Measurements from ENCODE around the gene JAZF1.
"Not testable (repeated sequence)": the region's sequence is repeated elsewhere in the genome, so short reads cannot be mapped to it uniquely, and the experiment has no call there.

The JAZF1 gene

DNA sequence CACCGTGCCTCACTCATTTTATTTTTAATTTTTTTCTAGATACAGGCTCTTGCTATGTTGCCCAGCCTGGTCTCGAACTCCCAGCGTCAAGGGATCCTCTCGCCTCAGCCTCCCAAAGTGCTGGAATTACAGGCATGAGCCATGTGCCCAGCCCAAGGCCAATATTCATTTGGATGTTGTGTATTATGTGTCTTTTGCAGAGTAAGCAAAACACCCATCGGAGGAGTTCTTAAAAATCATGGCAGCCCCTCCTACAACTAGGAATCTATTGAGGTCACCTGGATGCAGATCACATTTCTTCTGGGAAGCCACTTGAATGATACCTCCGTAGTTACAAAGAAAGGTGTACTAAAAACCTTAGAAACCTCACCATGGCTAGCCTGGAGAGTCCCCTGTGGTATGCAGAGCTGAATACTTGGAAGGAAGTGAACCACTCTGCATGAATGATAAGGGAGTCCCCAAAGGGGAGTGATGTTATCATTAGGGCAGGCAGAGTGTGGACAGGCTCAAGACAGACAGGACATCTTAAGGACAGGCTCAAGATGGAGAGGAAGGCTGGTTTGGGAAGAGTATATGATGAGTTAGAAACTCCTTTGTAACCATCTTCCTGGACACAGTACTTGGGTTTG lies 254.9 kb downstream of the JAZF1 start:
- no peak for DNase-seq

DNA sequence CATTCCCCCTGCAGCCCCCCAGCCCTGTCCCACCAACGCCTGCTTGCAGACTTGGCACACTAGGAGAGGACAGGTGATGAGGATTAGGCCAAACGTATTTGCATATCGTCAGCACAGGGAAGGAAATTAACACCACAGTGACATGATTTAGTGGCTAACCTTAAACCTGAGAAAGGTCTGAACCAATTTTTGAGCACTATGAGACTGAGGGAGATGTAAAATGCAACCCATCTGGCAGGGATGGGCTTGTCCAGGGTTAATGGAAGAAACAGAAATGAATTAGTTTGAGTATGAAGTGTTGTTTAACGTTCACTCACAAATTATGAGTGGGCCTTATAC lies 257.0 kb downstream of the JAZF1 start:
- DNase-seq: no peak

DNA sequence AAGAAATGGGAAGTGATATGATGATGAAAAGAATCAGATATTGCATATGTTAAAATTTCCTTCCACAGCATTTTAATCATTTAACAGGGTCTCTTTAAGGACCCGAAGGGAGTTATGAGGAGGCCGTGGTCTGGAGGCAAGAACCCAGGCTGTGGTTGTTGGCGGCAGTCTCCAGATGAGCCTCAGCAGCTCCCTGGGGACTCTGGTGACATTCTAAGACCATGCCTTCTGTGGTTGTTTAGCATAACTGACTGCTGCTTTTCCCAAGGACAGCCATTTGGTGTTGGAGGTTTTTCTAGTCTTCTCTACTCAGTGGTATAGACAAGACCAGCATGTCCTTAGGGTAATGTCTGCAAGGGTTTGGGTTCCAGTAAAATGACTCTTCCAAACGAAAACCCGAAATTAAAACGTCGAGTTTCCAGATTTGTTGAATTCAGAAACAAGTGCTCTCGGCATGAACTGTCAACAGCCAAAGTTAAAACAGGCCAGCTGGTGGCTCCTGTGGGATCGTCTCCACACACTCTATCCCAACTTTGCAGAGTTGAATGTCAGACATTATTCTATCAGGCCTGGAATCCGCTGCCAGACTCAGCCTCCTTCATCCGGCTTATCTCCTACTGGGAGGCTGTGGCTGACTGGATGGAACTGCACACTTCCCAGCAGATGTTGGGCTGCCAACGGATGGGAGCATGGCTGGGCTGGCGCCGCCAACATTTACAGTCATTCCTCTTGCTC lies 257.5 kb downstream of the JAZF1 start:
- no peak for DNase-seq

DNA sequence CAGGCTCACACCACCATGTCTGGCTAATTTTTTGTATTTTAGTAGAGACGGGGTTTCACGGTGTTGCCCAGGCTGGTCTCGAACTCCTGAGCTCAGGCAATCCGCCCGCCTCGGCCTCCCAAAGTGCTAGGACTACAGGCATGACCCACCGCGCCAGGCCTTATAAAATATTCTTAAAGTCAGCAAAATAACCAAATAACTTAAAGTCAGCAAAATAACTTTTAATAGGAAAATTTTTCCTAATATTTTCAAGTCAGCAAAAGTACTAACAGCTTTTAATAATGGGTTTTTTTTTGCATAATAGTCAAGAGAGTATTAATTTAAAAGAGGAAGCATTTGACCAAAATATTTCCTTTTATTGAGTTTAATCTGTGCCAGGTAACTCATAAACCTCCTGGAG lies 258.2 kb downstream of the JAZF1 start:
- DNase-seq: not testable (repeated sequence)

DNA sequence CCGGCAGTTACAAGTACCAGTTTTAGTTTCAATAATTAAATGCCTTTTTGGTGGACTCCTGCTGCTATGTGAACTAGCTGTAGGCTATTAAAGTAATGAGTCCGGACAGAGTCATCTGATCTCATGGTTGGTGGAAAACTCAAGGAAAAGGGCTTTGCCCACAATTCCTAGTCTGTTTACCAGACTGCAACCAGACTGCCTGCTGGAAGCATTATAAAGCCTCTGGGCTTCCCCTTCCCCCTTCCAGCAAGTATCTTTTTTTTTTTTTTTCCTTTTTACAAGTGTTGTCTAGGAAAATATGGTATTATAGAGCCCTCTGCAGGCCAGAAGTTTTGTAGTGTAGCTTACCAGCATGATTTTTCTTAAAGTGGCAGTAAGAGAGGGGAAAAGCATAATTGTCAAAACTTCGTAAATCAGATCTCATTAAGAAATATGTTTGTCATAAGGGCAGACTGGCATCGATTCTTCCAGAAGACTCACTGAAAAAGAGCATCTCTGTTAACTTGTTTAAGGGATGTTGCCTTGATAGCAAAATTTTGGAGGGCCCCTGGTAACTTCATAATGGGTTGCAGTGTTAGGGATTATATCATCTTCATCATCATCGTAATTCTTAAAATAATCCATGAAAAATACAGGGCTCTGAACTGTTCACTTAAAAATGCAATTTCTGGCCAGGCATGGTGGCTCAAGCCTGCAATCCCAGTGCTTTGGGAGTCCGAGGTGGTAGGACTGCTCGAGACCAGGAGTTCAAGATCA lies 259.3 kb downstream of the JAZF1 start:
- DNase-seq: no peak

DNA sequence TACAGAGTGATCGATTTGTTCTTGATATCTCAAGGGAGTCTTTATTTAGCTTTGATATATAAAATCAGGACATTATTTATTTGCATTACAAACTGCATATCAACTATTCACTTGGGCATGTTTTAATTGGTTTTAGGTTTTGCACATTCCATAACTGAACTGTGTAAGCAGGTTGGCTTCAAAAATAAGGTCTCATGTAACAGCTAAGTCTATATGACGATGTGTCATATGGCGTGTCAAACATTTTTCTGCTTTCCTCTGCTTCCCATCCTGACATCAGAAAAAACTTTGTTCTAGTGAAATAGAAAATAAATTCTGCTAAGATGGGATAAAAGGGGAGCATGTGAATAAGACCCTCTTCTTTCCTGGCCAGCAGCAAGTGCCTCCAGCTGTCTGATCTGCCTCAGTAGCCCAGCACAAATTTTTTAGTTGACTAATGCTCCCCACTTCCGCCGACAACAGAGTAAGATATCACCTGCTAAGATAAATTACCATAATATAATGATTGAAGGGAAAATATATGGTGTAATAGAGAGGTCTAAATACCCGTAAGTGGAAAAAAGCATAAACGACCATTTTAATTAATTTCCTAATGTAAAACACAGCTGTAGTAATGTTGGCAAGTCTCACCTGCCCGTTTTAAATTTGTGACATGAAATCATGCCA lies 260.2 kb downstream of the JAZF1 start:
- DNase-seq: no peak

DNA sequence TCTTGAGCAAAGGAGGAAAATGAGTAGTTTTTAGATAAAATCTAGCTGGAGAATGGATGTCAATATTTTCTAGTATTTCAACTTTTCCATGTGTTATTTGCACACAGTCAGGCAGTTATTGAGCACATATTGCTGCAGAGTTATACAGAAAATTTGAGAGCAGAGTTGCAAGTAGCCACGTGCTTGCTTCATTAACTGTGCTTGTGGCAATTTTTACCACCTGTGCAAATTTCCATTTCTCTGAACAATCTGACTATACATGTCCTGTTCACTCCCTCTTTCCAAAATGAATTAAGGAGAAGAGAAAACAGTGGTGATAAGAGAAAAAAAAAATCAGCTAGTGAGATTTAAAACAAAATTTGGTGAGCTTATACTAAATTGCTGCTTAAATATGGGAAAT lies 262.1 kb downstream of the JAZF1 start:
- no peak for DNase-seq

DNA sequence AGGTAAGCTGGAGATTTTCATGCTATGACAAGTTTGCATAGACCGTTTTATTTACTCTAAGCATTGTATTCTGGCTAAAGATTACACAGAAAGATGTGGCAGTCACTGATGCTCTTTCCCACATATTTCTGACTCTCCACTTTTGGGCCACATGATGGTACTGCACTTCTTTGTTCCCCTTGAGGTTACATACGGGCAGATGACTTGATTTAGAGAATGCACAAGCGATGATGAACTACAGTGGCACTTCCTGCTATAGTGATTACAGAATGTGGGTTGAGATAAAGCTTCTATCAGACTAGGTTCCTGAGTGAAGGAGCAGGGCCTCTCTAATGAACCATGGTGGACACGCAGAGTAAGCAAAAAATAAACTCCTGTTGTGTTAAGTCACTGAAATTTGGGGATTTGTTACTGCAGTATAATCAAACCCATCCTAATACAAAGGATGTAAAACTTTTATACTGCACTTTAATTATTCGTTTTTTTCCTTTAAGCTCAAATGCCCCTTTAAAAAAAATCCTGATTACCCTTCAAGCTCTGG lies 262.8 kb downstream of the JAZF1 start:
- no peak for DNase-seq

DNA sequence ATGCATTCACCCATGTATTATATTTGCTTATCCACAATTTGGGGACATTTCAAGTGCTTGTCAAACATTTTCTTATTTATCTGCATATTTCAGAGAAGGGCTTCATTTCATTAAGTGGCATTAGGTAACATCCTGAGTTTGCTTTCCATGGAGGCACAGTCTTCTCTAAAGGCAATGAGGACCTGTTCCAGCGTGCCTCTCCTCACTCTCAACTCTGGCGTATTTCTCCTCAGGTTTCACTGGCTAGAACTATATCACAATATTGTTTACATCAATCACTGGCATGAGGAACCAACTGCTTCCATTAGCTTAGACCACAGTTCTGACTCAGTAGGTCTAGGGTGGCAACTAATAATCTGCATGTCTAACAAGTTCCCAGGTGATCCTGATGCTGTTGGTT lies 263.5 kb downstream of the JAZF1 start:
- no peak for DNase-seq

DNA sequence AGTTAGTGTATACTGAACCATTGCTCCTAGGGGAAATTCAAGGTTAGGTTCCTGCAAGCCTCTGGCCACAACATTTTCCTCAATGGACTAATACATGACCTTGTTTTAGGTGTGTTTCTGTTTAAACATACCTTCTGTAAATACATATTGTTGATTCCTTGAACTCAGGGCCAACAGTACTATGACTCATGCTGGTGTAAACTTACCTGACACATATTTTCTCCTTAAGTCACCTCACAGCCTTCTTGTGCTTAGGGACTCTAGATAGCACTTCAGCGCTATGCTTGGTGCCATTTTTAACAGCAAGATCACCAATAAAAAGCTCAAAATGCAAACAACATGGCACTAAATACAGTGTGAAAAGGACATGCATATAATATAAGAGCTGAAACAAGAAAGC lies 264.2 kb downstream of the JAZF1 start:
- no peak for DNase-seq

DNA sequence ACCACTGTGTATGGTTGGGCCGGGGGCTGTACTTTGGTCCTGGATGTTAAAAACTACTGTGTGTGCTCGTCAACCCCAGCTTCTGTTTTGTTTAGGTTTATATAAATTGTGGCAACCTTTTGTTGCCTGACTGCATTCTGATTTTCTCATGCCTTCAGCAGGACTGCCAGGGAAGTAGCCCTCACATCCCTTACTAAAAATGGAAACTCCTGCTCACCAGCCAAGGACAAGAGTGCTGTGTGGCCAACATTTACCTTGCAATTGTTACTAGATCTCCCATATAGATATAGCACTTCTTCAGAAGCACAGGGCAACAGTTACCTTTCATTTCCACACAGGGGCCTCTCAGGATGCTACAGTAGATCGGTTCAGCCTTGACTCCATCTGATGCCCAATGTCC lies 266.2 kb downstream of the JAZF1 start:
- DNase-seq: no peak

DNA sequence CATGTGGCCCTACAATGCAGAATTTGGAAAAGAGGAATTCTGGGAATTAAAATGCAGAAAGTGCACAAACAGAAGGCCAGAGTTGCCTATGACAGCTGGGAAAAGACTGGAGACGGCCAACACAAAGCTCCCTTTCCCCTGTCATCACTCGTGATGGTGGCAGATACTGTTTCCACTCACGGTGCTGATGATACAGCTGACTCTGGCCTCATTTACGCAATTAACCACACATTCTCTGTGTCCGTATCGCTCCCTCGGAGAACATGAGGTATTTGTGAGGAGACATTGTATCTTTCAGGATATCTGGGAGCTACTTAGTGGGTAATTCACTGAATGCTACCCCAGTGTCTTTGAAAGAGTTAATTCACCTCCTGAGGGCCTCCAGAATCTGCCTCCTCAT lies 267.8 kb downstream of the JAZF1 start:
- no peak for DNase-seq

DNA sequence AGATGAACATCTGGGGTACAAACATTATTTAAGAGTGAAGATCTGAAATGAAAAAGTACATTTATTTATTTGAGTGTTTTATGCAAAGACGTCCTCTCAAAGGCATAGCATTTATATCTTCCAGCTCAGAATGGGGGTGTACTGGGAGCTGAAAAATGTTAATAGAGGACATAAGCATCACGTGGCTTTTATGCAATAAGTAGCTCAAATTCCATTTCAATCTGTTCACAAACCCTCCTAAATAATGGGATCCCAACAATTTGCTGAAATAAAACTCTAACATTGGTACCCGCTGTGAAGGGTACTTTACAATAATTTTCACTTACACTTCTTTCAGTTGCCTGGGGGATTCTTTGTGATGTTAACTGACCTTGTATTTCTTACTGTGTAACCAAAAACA lies 268.7 kb downstream of the JAZF1 start:
- DNase-seq: no peak

DNA sequence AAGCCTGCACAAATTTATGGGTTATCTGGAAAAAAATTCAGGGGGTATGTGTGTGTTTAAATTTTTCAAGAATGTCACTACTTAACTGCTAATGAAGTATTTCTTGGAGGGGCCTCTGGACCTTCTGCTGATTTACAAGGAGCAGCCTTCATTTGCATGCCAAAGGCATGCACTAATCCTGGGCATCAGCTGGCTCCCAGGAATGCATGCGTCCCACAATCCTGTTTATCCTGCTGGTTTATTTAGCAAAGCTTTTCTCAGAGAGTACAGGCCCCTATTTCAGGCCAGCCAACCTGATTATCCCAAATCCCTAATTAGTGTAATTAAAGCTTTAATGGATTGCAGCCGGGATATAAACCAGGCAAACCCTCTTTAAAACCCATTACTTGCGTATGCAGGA lies 270.3 kb downstream of the JAZF1 start:
- DNase-seq: no peak

DNA sequence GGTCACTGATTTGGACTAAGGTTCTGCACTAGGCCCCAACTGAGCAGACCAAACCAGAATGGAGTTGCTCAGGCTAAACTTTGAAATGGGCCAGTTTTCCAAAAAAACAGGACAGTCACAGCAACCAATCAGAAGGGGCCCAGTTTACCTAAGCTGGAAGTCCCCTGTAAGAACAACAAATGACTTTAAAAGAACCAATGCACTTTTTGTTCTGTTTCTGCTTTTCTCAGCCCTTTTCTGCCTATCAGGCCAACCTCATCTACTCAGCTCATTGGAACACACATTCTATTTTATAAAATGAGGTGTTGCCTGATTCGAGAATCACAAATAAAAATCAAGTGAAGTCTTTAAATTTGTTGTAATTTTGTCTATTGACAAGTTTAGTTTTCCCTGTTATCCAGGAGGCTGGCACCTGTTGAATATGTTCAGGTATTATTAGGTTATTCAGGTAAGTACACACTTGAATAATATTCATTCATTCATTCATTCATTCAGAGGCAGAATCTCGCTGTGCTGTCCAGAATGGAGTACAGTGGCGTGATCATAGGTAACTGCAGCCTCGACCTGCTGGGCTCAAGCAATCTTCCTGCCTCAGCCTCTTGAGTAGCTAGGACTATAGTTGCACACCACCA lies 271.9 kb downstream of the JAZF1 start:
- DNase-seq: no peak

DNA sequence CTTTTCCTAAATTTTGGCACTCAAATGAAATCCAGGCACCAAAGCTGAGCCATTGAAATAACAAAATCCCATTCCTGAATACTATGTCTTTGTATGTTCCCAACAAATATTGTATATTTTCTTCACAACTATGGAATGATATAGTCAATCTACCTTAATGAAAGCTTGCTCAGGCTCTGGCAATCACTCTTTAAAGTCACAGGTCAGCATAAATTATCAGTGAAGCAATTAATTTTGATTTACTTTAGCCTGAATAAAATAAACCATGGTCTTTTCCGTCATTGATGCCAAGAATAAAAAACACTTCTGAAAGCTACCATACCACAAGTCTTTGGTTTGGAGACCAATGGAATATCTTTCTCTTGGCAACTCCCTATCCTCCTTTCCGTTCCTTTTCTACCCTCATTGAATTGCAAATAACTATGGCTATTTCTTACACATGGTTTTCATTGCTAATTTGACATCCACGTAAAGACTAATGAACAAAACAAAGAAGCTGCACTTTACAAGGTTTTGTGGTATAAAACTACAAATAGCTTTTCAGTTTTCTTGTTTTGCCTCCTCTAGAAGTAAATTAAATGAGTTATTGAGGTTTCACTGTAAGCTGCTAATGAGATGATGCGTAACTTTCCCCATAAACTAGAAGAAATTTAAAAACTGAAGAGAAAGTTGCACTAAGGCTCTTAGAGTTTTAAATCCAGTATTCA lies 274.1 kb downstream of the JAZF1 start:
- no peak for DNase-seq

DNA sequence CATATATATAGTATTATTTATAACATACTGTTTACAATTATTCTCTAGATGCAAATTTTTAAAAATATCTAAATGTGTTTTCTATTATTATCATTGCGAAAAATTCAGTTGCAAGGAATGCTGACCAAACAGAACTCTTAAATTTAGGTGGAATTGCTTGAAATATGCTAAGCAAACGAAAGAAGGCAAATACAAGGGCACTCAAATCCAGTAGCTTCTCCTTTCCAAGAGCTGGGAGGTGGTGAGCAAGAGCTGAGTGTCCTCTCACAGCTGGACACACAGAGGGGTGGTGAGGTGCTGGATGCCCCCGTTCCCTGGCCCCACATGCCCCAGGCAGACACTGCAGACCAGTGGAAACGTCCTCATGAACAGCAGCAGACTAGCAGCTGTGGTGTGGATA lies 274.6 kb downstream of the JAZF1 start:
- no peak for DNase-seq

DNA sequence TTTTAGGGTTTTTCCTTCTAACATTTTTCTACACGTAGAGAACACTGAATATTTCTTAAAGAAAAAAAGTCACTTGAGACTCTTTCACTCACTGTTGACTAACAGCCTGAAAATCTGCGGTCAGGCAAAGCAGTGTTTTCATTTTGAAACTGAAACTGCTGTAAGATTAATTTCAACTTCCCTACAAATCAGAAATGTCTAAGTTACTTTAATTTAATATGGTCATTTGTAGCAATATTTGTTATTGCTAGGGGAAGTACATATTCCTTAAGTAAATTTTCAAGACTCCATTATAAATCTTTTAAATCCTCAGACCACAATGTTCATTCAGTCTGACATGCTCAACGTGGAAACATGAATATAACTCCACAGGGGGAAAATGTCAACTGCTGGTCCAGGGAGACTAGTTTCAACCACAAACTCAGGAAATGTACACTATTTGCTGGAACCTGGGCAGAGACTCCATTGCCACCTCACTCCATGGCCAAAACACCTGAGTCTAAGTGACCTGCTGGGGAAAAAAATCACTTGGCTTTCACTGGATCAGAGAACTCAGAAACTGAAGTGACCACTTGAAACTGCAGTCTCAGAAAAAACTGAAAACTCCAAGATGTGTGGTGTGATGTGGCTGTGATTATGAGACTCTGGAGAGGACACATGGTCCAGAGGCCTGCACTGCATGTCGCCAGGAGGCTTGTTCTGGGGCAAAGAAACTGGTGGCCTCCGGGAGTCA lies 279.4 kb downstream of the JAZF1 start:
- no peak for DNase-seq

DNA sequence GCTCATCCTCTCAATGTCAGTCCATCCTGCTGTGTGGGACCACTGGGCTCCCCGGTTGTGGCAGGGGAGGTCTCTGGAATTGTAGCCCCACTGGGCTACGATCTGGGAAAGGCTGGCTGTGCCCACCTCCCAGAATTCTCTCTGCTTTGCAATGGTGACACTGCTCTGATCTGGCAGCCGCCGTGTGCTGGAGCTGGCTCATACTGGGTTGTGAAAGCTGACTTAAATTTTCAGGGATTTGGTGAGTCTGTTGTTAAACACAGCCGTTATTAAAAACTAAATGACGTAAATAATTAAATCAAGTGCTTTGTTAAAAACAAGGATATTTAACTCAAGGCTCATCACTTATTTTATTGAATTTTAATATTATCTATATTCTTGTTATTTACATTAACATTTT lies 280.6 kb downstream of the JAZF1 start:
- no peak for DNase-seq

DNA sequence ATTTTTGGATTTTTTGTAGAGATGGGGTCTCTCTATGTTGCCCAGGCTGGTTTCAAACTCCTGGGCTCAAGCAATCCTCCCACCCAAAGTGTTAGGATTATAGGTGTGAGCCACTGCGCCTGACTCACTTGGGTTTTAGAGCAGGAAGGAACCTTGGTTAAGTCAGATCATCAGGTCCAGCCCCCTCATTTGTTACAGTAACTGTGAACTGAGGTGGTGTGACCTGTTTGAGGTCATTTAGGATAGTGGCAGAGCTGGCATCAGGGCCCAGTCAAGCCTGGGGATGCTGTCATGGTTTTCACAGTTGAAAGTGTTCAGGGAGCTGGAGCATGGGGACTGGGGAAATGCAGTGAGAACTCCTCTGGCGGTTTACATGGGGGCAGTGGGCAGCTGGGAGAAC lies 281.0 kb downstream of the JAZF1 start:
- DNase-seq: no peak

DNA sequence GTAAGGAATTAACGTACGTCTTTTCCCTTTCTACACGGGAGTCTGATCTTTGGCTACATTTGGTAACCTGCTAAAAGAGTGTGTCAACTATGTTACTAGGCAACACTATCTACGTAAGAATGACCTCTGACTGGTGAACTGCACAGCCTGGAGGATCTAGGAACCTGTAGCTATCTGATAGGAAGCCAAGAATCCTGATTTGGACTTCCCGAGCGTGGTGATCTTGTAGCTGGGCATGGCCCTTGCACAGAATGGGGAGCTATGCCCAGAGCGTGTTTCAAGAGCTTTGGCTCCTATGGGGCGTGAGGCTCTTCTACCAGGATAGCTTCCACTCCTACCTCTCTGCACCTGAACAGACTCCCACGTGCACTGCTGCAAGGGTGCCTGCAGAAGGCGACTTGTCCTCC lies 283.2 kb downstream of the JAZF1 start:
- no peak for DNase-seq

DNA sequence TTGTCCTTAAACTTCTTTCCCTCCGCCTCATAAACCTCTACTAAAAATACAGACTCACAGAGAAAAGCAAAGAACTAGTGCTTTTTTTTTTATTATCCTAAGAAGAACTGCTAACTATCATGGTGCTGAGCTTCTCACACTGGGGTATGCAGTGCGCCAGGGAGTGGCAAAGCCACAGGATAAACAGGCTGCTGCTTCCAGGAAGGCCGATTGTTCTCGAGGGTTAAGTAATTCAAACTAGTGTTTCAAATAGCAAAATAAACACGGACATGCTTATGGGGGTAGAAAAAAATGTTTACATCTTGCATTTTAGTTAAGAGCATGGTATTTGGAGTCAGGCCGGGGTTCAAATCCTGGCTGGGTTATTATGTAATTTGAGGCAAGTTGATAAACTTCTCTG lies 283.6 kb downstream of the JAZF1 start:
- no peak for DNase-seq

Measured in activated CD4-positive, alpha-beta T cell treated with anti-CD3 and anti-CD28 coated beads, Interleukin-2, amount 50 U/mL, for 4 hours (primary cell).